Activated CD4-positive, alpha-beta T cell treated with anti-CD3 and anti-CD28 coated beads, Interleukin-2, amount 50 U/mL, for 4 hours (primary cell): Measurements from ENCODE around the gene ZFP37.
A peak's percentile ranks its signal among the peaks of the same experiment; 100 is the strongest.
"Not testable (repeated sequence)": the region's sequence is repeated elsewhere in the genome, so short reads cannot be mapped to it uniquely, and the experiment has no call there.

Experiments
- DNase-seq, 2 experiments: peaks; one replicate each; pipeline ENCODE4 v3.0.0-alpha.2; 2020

The ZFP37 gene

GRCh38 chr9:113056191-113057106 lies at the start of gene ZFP37:
Gene ZFP37, minus strand, starts transcription at chr9:113056724. Its CDS starts 36 bp downstream, at chr9:113056688.
- peak; percentile 58 to 59 for DNase-seq

- not testable (repeated sequence) for DNase-seq
Measured at GRCh38 chr9:113105345-113105744, 48.8 kb upstream of the ZFP37 start.

GRCh38 chr9:113095561-113095960 lies 39.0 kb upstream of the ZFP37 start:
- DNase-seq = no peak

- not testable (repeated sequence) for DNase-seq
Measured at GRCh38 chr9:113089924-113090323, 33.4 kb upstream of the ZFP37 start.

- not testable (repeated sequence) for DNase-seq
Measured at GRCh38 chr9:113089143-113089505, 32.6 kb upstream of the ZFP37 start.

GRCh38 chr9:113088456-113089142 lies 32.1 kb upstream of the ZFP37 start:
- DNase-seq = not testable (repeated sequence)

GRCh38 chr9:113062932-113063310 lies 6.4 kb upstream of the ZFP37 start:
- not testable (repeated sequence) for DNase-seq

- not testable (repeated sequence) for DNase-seq
Measured at GRCh38 chr9:113062256-113062931, 5.9 kb upstream of the ZFP37 start.

GRCh38 chr9:113061072-113061850 lies 4.7 kb upstream of the ZFP37 start:
- DNase-seq = not testable (repeated sequence)

- peak in 1 of 2 experiments; percentile 14 for DNase-seq
Measured at GRCh38 chr9:113059581-113060284, 3.2 kb upstream of the ZFP37 start.

GRCh38 chr9:113057193-113057592 lies 669 bp upstream of the ZFP37 start:
- no peak for DNase-seq

GRCh38 chr9:113042884-113043657 lies 13.5 kb downstream of the ZFP37 start:
- DNase-seq = no peak

- DNase-seq = no peak
Measured at GRCh38 chr9:113026200-113026599, 30.3 kb downstream of the ZFP37 start.

GRCh38 chr9:113018247-113018646 lies 38.3 kb downstream of the ZFP37 start:
- DNase-seq = no peak

GRCh38 chr9:113012492-113012891 lies 44.0 kb downstream of the ZFP37 start:
- DNase-seq = no peak

GRCh38 chr9:113011911-113012381 lies 44.6 kb downstream of the ZFP37 start, which contains the start of gene ZNF883:
Gene ZNF883, minus strand, starts transcription at chr9:113012192.
- DNase-seq = peak in 1 of 2 experiments; percentile 1

GRCh38 chr9:113005777-113006176 lies 50.7 kb downstream of the ZFP37 start:
- DNase-seq = no peak

GRCh38 chr9:112997236-112997941 lies 59.1 kb downstream of the ZFP37 start:
- DNase-seq = no peak
